B cell (primary cell): ENCODE results near the gene COG4. TPM values are rescaled to one million over a fixed set of nuclear protein-coding genes. Genes with fewer than 3 reads are reported as not detected.
"Not testable (repeated sequence)": the region's sequence is repeated elsewhere in the genome, so short reads cannot be mapped to it uniquely, and the experiment has no call there.

Experiments used
- ATAC-seq: fragments of 200-7000 bp; cut with Tn5 transposase; one replicate; pipeline ENCODE4 v1.10.0; 2021; ENCODE audit warnings: low read depth, mild to moderate bottlenecking, moderate number of reproducible peaks, moderate library complexity
- CTCF ChIA-PET: fragments of 350-600 bp; sonication (Branson Sonifier 250); formaldehyde crosslinking; loops from one replicate; lab custom pipeline; 2021; ENCODE audit warnings: antibody characterized with exemption, inconsistent platforms; lab: Charles Lee
- POLR2A ChIA-PET: fragments of 350-600 bp; sonication (Branson Sonifier 250); formaldehyde crosslinking; loops from one replicate; lab custom pipeline; 2021; ENCODE audit warnings: antibody characterized with exemption; lab: Charles Lee
- DNase-seq: peaks from one replicate; pipeline ENCODE4 v3.0.0; 2013
- H2AFZ ChIP-seq: 2 replicates; pipeline ENCODE4 v1.6.1; 2012; ENCODE audit warnings: mild to moderate bottlenecking, low read depth, low read length; ENCODE audit not compliant: insufficient read depth, poor library complexity, severe bottlenecking
- H3K27ac ChIP-seq, 2 donors: 1 replicate in 1 of 2; 2 replicates in 1 of 2; pipeline ENCODE4 v1.5.1; 2012 to 2013; ENCODE audit warnings: low read length in 2 of 2, mild to moderate bottlenecking in 2 of 2, moderate library complexity in 1 of 2
- H3K27me3 ChIP-seq, 4 experiments: fragments of 200-600 bp in 1 of 4; sonication (generic) in 1 of 4; replicated peaks in 1 of 4; 1 replicate in 2 of 4; 2 replicates in 2 of 4; pipeline versions ENCODE4 v1.6.1 to v1.7.0; 2013 to 2016; ENCODE audit warnings: low read length in 3 of 4, mild to moderate bottlenecking in 2 of 4, mixed read lengths in 1 of 4, moderate library complexity in 1 of 4; ENCODE audit not compliant: insufficient read depth in 4 of 4, control insufficient read depth in 3 of 4; ENCODE audit errors: control extremely low read depth in 1 of 4
- H3K36me3 ChIP-seq, 2 experiments: replicated peaks in 1 of 2; 1 replicate in 1 of 2; 2 replicates in 1 of 2; pipeline versions ENCODE4 v1.6.1 to v1.7.1; 2013; ENCODE audit warnings: low read length in 1 of 2; ENCODE audit not compliant: insufficient read depth in 2 of 2, control insufficient read depth in 1 of 2; ENCODE audit errors: control extremely low read depth in 1 of 2, extremely low read depth in 1 of 2
- H3K4me1 ChIP-seq, 2 donors: fragments of 200-600 bp in 1 of 2; sonication (generic) in 1 of 2; 1 replicate in 1 of 2; 2 replicates in 1 of 2; pipeline versions ENCODE4 v1.5.1 to v1.6.1; 2013 to 2017; ENCODE audit warnings: low read length in 2 of 2; ENCODE audit not compliant: control insufficient read depth in 2 of 2, insufficient read depth in 2 of 2
- H3K4me2 ChIP-seq: replicated peaks from 2 replicates; pipeline ENCODE3; 2012; ENCODE audit warnings: mild to moderate bottlenecking, low read depth, low read length; ENCODE audit not compliant: poor library complexity, severe bottlenecking
- H3K4me3 ChIP-seq, 5 experiments: fragments of 200-600 bp in 1 of 5; sonication (generic) in 1 of 5; 1 replicate in 3 of 5; 2 replicates in 2 of 5; pipeline versions ENCODE4 v1.5.1 to v1.7.0; 2011 to 2016; ENCODE audit warnings: low read length in 4 of 5, mild to moderate bottlenecking in 4 of 5, low read depth in 2 of 5, control low read depth in 1 of 5, moderate library complexity in 1 of 5; ENCODE audit not compliant: insufficient read depth in 1 of 5; ENCODE audit errors: control extremely low read depth in 1 of 5, extremely low read depth in 1 of 5
- H3K79me2 ChIP-seq: fragments of 200-600 bp; sonication (generic); one replicate; pipeline ENCODE4 v1.6.0; 2016; ENCODE audit warnings: low read length; ENCODE audit not compliant: control insufficient read depth, insufficient read depth
- H3K9ac ChIP-seq: fragments of 200-600 bp; sonication (generic); 2 replicates; pipeline ENCODE4 v1.6.1; 2017; ENCODE audit warnings: mild to moderate bottlenecking, low read length, moderate library complexity
- H3K9me3 ChIP-seq, 3 donors: one replicate each; pipeline versions ENCODE4 v1.6.1 to v1.7.1; 2013; ENCODE audit warnings: low read length in 2 of 3; ENCODE audit not compliant: control insufficient read depth in 2 of 3, insufficient read depth in 1 of 3; ENCODE audit errors: control extremely low read depth in 1 of 3
- H4K20me1 ChIP-seq: 2 replicates; pipeline ENCODE4 v1.6.0; 2012; ENCODE audit warnings: mild to moderate bottlenecking, low read length; ENCODE audit not compliant: insufficient read depth, control insufficient read depth, poor library complexity, severe bottlenecking
- H3K27ac Mint-ChIP-seq: one replicate; pipeline ENCODE4 v1.8.0; 2021; ENCODE audit warnings: mixed read lengths
- H3K27me3 Mint-ChIP-seq: one replicate; pipeline ENCODE4 v1.8.0; 2021; ENCODE audit warnings: mixed read lengths
- H3K4me1 Mint-ChIP-seq: one replicate; pipeline ENCODE4 v1.8.0; 2021; ENCODE audit warnings: mixed read lengths
- H3K4me3 Mint-ChIP-seq: one replicate; pipeline ENCODE4 v1.8.0; 2021; ENCODE audit warnings: mixed read lengths
- H3K9me3 Mint-ChIP-seq: one replicate; pipeline ENCODE4 v1.8.0; 2022; ENCODE audit warnings: mixed read lengths; ENCODE audit not compliant: insufficient read depth
- EZH2 ChIP-seq: IDR thresholded peaks from 2 replicates; pipeline ENCODE4 v1.6.1; 2012; ENCODE audit warnings: borderline replicate concordance, low read depth, mild to moderate bottlenecking, moderate library complexity, low read length; ENCODE audit not compliant: insufficient read depth, poor library complexity, severe bottlenecking
- WGBS: methylation state at CpG from one replicate; pipeline ENCODE4 v1.1.5; 2013; ENCODE audit warnings: missing lambda C conversion rate; ENCODE audit not compliant: insufficient coverage; 5-methylcytosine and 5-hydroxymethylcytosine counted together
- intact Hi-C: fragments of 100-400 bp; cut with micrococcal nuclease; formaldehyde crosslinking; loops from one replicate; pipeline ENCODE4 v1.10.0; 2022
- polyA plus RNA-seq: library from polyadenylated mRNA; depleted of rRNA; stranded (reverse); fragments of >200 nt; gene quantifications from 2 replicates; pipeline ENCODE4 v1.2.3, GENCODE V29; 2012
- total RNA-seq, 2 donors: library from RNA; stranded (reverse); fragments of 120-200 nt in 1 of 2; gene quantifications; 1 replicate in 1 of 2; 2 replicates in 1 of 2; pipeline versions ENCODE4 v1.2.3 to v1.2.4, GENCODE V29; 2013 to 2022
- TF ChIP-seq, protein P1 (sequence below): fragments of 200-600 bp; IDR thresholded peaks from one replicate; pipeline ENCODE4 v1.8.0; 2022; ENCODE audit warnings: antibody characterized with exemption, mild to moderate bottlenecking

COG4 gene
- total and polyA plus RNA-seq, 2 donors (not counting 1 experiment from before 2014, with no cell fraction given), result 49.4 to 60.6 TPM

DNA sequence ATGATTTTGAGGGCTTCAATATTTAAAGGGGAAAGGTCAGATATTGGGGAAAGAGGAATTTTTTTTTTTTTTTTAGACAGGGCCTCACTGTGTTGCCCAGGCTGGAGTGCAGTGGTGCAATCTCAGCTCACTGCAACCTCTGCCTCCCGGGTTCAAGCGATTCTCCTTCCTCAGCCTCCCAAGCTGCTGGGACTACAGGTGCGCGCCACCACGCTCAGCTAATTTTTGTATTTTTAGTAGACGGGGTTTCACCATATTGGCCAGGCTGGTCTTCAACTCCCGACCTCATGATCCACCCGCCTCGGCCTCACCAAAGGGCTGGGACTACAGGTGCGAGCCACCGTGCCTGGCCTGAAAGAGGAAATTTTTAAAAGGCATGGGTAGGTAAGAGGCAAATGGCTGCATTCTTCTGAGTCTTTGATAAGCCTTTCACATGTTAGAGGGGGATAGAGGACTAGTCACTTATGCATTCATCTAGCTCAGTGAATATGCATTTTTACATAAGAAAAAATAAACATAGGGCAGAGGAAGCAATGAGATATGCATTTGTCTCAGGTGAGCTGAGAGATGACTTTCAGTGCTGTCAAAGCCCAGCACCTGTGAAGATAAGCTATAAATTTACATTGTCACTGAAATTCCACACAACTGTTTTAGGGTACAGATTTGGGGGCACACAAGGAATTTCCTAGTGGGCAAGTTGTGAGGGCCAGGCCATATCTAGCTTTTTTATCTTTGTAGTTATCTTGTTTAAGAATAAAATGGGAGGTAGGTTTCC, 70.0 kb downstream of the COG4 start:
- Mint-ChIP-seq H3K27me3 (peaks cover 5% of the 10 kb centered on the region), H3K4me3 (peak overlapping the region; percentile 94), H3K9me3 (no peaks in the 10 kb centered on the region), H3K4me1 (peaks cover 20% of the 10 kb centered on the region), H3K27ac (peak overlapping the region; percentile 92)
- ChIA-PET POLR2A (interaction anchor here (0.6 to 3.7 kb wide), 8 partner anchors 11 to 107 kb away, joined by 3 to 25 read pairs (median 9); partner anchors contain the start of genes DDX19A and ST3GAL2), CTCF (interaction anchor here (0.6 to 5.1 kb wide), 14 partner anchors 12 to 84 kb away, joined by 3 to 28 read pairs (median 4); no protein-coding TSS in a partner anchor)
- Histone ChIP-seq H2AFZ (peak overlapping the region; percentile 100), H3K4me3 (peak overlapping the region; percentile 79 to 97 (median 89)), H3K79me2 (peaks cover 8% of the 10 kb centered on the region), H3K36me3 (no peaks in the 10 kb centered on the region), H3K27me3 (no peaks in the 10 kb centered on the region), H3K4me2 (peak overlapping the region; percentile 97), H3K4me1 (peaks cover 10 to 17% of the 10 kb centered on the region in 2 donors), H3K27ac (peak overlapping the region in 1 of 2 donors; percentile 97), H3K9me3 (no peaks in the 10 kb centered on the region), H3K9ac (peak overlapping the region; percentile 99), H4K20me1 (no peaks in the 10 kb centered on the region)
- ATAC-seq (no peak), DNase-seq (no peak)
- WGBS, result 98% methylated on average over 6 of the region's 11 CpGs
- TF ChIP-seq EZH2, result no peak
- TF ChIP-seq, protein P1, sequence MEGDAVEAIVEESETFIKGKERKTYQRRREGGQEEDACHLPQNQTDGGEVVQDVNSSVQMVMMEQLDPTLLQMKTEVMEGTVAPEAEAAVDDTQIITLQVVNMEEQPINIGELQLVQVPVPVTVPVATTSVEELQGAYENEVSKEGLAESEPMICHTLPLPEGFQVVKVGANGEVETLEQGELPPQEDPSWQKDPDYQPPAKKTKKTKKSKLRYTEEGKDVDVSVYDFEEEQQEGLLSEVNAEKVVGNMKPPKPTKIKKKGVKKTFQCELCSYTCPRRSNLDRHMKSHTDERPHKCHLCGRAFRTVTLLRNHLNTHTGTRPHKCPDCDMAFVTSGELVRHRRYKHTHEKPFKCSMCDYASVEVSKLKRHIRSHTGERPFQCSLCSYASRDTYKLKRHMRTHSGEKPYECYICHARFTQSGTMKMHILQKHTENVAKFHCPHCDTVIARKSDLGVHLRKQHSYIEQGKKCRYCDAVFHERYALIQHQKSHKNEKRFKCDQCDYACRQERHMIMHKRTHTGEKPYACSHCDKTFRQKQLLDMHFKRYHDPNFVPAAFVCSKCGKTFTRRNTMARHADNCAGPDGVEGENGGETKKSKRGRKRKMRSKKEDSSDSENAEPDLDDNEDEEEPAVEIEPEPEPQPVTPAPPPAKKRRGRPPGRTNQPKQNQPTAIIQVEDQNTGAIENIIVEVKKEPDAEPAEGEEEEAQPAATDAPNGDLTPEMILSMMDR, result no peak
- intact Hi-C loops, result loop anchor here (5.0 kb wide), 2 partner anchors 69 to 201 kb away; partner anchors contain the start of genes COG4, EXOSC6 and SF3B3

DNA sequence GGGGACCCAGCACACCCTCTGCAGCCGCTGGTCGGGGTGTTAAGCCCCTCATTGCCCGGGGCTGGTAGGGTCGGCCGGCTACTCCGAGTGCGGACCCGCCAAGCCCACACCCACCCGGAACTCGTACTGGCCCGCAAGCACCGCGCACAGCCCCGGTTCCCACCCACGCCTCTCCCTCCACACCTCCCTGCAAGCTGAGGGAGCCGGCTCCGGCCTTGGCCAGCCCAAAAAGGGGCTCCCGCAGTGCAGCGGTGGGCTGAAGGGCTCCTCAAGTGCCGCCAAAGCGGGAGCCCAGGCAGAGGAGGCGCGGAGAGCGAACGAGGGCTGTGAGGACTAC, 72.4 kb downstream of the COG4 start:
- ChIA-PET POLR2A (interaction anchor here (1.6 kb wide), 1 partner anchor 70 kb away, joined by 3 read pairs; no protein-coding TSS in a partner anchor), CTCF (interaction anchor here (1.7 kb wide), 1 partner anchor 56 kb away, joined by 4 read pairs; no protein-coding TSS in a partner anchor)
- not testable (repeated sequence) for DNase-seq, ATAC-seq, H2AFZ ChIP-seq, H3K4me3 Mint-ChIP-seq, H3K4me3 ChIP-seq, H3K9me3 ChIP-seq, H3K27me3 ChIP-seq, H3K27me3 Mint-ChIP-seq, H3K27ac Mint-ChIP-seq, H4K20me1 ChIP-seq, H3K79me2 ChIP-seq, H3K36me3 ChIP-seq, H3K27ac ChIP-seq, H3K4me2 ChIP-seq, H3K9me3 Mint-ChIP-seq, H3K9ac ChIP-seq
- WGBS, result 61% methylated on average over 15 of the region's 25 CpGs
- intact Hi-C loops, result loop anchor here (5.0 kb wide), 2 partner anchors 71 to 199 kb away; partner anchors contain the start of genes COG4, EXOSC6 and SF3B3
- peaks cover 23% of the 10 kb centered on the region for H3K4me1 Mint-ChIP-seq
- peaks cover 18 to 27% of the 10 kb centered on the region in 2 donors for H3K4me1 ChIP-seq

DNA sequence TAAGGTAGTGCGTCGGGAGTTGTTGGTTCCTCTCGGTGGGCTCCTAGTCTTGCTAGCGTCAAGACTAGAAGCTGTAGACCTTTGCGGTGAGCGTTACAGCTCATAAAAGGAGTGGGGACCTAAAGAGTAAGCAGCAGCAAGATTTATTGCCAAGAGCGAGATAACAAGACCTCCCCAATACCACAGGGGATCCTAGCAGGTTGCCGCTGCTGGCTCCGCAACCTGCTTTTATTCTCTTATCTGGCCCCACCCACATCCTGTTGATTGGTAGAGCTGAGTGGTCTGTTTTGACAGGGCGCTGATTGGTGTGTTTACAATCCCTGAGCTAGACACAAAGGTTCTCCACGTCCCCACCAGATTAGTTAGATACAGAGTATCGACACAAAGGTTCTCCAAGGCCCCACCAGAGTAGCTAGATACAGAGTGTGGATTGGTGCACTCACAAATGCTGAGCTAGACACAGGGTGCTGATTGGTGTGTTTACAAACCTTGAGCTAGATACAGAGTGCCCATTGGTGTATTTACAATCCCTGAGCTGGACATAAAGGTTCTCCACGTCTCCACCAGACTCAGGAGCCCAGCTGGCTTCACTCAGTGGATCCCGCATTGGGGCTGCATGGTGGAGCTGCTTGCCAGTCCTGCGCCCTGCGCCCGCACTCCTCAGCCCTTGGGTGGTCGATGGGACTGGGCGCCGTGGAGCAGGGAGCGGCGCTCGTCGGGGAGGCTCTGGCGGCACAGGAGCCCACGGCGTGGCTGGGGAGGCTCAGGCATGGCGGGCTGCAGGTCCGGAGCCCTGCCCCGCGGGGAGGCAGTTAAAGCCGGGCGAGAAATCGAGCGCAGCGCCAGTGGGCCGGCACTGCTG, 73.0 kb downstream of the COG4 start:
- not testable (repeated sequence) for H3K27me3 ChIP-seq, H3K36me3 ChIP-seq, DNase-seq, H2AFZ ChIP-seq, H3K27ac Mint-ChIP-seq, H3K4me2 ChIP-seq, H3K79me2 ChIP-seq, H3K27ac ChIP-seq, H3K9me3 Mint-ChIP-seq, ATAC-seq, H3K4me3 Mint-ChIP-seq, H4K20me1 ChIP-seq, H3K4me3 ChIP-seq, H3K9me3 ChIP-seq, H3K27me3 Mint-ChIP-seq, H3K9ac ChIP-seq
- H3K4me1 ChIP-seq, result peaks cover 18 to 23% of the 10 kb centered on the region in 2 donors
- intact Hi-C loops, result loop anchor here (5.0 kb wide), 2 partner anchors 72 to 198 kb away; partner anchors contain the start of genes COG4, EXOSC6 and SF3B3
- ChIA-PET CTCF (interaction anchor here (1.1 to 1.7 kb wide), 2 partner anchors 18 to 56 kb away, joined by 3 to 4 read pairs; no protein-coding TSS in a partner anchor), POLR2A (interaction anchor here (1.6 kb wide), 1 partner anchor 70 kb away, joined by 3 read pairs; no protein-coding TSS in a partner anchor)
- 78% methylated on average over 28 of the region's 37 CpGs for WGBS
- H3K4me1 Mint-ChIP-seq, result peaks cover 22% of the 10 kb centered on the region
